Gastroesophageal sphincter (tissue), 3 donors: ENCODE data around the gene UBAC2.

Experiments
- CTCF ChIP-seq, 4 experiments: fragments of 200-600 bp in 2 of 4; fragments of 450-650 bp in 2 of 4; sonication (generic) in 1 of 4; IDR thresholded peaks; one replicate each; pipeline ENCODE4 v1.5.1; 2017 to 2019; ENCODE audit warnings: antibody characterized with exemption in 4 of 4, mild to moderate bottlenecking in 2 of 4, moderate library complexity in 2 of 4
- POLR2AphosphoS5 ChIP-seq: sonication (generic); formaldehyde crosslinking; IDR thresholded peaks from one replicate; pipeline ENCODE4 v1.6.1; 2017; ENCODE audit warnings: antibody characterized with exemption

DNA sequence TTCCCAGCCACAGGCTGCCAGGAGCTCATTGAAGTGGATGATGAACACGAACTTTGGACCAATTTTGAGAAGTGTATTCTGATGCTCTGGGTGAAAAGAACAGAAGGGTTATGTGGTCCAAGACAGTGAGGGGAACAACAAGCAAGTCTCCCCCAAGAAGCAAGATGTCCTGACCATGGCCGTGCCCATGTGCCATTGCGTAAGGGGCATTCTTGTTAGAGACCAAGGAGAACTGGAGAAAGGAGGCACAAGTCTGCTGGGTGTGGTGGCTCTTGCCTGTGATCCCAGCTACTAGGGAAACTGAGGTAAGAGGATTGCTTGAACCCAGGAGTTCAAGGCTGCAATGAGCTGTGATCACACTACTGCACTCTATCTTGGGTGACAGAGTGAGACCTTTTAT is 27.0 kb upstream of the UBAC2 start:
- no peak for TF ChIP-seq POLR2AphosphoS5
- TF ChIP-seq CTCF (IDR thresholded peaks at IDR 0.05) = no peak
